HG03139 (cell line): ENCODE measurements around the gene PHKG2.

Experiments used
- ATAC-seq: cut with Tn5 transposase; IDR thresholded peaks from one replicate; pipeline ENCODE4 v1.9.1; 2021; ENCODE audit not compliant: unreplicated experiment

Gene PHKG2

DNA sequence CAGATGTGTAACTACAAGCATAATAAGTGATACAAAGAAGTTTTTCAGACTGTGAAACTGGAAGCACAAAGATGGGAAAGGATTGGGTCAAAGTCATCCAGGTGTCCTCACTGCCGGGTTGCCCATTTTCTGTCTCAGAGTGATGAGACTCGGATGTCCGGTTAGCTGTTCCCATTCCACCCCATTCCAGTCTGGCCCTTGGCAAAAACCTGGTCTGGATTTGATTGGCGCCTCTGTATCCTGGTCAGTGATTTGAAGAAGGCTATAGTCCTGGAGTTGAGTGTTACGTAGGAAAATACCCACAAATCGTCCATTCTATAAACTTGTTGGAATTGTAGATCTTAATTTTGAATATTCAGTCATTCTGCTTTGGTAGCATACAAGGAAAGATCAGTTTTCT lies 19.9 kb upstream of the PHKG2 start:
- no peak for ATAC-seq

DNA sequence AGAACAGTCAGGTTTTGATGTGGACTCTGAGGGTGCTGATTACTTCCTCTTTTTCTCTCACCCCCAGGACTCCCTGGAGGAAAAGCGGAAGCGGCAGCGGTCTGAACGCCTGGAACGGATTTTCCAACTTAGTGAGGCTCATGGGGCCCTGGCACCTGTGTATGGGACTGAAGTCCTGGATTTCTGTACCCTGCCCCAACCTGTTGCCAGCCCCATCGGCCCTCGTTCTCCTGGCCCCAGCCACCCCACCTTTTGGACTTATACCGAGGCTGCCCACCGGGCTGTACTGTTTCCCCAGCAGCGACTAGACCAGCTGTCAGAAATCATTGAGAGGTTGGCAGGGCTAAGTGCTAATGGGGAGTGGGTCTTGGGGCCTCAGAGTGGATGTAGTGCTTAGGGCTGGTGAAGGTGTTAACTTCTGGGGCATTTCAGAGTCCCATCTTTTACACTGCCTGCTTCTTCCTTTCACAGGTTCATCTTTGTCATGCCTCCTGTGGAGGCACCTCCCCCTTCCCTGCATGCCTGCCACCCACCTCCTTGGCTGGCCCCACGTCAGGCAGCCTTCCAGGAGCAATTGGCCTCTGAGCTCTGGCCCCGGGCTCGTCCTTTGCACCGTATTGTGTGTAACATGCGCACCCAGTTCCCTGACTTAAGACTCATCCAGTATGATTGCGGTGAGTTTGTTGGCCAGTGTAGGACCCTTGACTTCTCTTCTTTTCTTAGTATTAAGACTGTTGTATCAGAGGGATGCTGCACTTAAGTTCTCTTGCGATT lies 19.1 kb upstream of the PHKG2 start:
- no peak for ATAC-seq

GRCh38 chr16:30731411-30731810 lies 16.8 kb upstream of the PHKG2 start:
- ATAC-seq: no peak

DNA sequence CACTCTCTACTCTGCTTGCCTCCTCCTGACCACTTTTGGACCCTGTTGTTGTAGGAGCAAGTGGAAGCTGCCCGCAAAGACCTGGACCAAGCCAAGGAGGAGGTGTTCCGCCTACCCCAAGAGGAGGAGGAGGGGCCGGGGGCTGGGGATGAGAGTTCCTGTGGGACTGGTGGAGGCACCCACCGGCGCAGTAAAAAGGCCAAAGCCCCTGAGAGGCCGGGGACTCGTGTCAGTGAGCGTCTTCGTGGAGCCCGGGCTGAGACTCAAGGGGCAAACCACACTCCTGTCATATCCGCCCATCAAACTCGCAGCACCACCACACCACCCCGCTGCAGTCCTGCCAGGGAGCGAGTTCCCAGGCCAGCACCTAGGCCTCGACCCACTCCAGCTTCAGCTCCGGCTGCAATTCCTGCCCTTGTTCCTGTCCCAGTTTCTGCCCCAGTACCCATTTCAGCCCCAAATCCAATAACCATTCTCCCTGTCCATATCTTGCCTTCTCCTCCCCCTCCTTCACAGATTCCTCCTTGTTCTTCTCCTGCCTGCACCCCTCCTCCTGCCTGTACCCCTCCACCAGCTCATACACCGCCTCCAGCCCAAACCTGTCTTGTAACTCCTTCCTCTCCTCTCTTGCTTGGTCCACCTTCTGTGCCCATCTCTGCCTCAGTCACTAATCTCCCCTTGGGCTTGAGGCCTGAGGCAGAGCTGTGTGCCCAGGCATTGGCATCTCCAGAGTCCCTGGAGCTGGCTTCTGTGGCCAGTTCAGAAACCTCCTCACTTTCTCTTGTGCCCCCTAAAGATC lies 11.0 kb upstream of the PHKG2 start:
- ATAC-seq: no peak

DNA sequence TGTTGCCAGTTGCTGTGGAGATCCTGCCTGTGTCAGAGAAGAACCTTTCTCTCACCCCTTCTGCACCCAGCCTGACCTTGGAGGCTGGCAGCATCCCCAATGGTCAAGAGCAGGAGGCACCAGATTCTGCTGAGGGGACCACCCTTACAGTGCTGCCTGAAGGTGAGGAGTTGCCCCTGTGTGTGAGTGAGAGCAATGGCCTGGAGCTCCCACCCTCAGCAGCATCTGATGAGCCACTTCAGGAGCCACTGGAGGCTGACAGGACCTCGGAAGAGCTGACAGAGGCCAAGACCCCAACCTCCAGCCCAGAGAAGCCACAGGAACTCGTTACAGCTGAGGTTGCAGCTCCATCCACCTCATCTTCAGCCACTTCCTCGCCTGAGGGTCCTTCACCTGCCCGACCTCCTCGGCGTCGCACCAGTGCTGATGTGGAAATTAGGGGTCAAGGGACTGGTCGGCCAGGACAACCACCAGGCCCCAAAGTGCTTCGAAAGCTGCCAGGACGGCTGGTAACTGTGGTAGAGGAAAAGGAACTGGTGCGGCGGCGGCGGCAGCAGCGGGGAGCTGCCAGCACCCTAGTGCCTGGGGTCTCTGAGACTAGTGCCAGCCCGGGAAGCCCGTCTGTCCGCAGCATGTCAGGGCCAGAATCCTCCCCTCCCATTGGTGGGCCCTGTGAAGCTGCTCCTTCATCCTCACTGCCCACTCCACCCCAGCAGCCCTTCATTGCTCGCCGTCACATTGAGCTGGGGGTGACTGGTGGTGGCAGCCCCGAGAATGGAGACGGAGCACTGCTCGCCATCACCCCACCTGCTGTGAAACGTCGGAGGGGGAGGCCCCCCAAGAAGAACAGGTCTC lies 10.2 kb upstream of the PHKG2 start:
- no peak for ATAC-seq

GRCh38 chr16:30738984-30739951 lies 9.0 kb upstream of the PHKG2 start:
- ATAC-seq: no peak

GRCh38 chr16:30740364-30741251 lies 7.6 kb upstream of the PHKG2 start:
- ATAC-seq: no peak

DNA sequence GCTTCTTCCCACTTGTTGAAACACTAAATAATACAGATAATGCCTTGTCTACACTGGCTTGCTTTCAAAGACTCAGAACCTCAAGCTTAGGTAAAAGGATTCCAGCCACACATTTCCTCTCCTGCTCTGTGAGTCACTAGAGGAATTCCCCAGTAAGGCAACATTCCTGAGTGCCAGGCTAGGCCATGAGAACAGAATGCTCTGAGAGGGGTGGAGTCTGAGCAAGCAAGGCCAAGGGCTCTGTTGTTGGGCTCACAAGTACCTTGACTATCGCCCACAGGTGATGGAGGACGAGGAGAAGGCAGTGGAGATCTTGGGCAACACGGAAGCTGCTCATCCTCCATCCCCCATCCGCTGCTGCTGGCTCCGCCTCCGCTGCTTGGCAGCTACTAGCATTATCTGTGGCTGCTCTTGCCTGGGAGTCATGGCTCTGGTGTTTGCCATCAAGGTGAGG lies 6.7 kb upstream of the PHKG2 start:
- ATAC-seq: no peak

GRCh38 chr16:30743716-30744115 lies 4.5 kb upstream of the PHKG2 start:
- ATAC-seq: no peak

DNA sequence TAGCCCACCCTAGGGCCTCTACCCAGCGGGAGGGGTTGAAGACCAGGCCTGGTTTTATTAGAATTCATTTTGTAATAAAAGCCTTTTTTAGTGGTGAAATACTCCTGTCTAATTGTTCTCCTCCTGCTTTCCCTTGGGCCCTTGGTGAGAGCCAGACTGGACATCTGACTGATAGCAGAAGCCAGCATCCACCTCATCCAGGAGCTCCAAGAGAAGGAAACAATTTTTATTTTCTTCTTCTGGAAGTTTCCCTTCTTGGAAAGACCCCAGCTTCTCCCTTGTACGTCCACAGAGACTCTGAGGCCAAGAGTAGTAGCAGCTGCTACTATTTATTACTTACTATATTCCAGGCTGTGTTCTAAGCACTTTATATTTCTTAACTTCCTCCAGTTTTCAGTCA lies 4.0 kb upstream of the PHKG2 start:
- ATAC-seq: no peak

GRCh38 chr16:30745082-30745481 lies 3.1 kb upstream of the PHKG2 start:
- no peak for ATAC-seq

GRCh38 chr16:30746638-30747175 lies 1.5 kb upstream of the PHKG2 start:
- no peak for ATAC-seq

- ATAC-seq: no peak
Observed at GRCh38 chr16:30747331-30747730, 894 bp upstream of the PHKG2 start.

- no peak for ATAC-seq
Observed at GRCh38 chr16:30748634-30749445, 615 bp downstream of the PHKG2 start.

DNA sequence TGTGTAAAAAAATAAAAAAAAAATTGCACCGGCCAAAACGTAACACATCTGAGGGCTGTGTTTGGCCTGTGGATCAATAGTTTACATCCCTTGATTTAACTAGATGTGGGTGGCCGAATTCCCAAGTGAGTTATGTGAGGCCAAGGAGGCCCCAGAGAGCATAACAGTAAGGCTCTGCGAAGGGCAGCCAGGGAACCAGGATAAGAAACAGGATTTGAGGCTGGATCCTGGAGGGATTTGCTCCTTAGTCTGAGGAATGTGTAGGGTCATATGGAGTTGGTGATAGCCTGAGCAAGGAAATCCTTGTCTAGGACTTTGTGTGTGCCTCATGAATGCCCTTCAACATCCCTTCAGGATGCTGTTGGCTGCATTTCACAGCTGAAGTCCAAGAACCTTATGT lies 2.0 kb downstream of the PHKG2 start:
- ATAC-seq: no peak

GRCh38 chr16:30750876-30751465 lies 2.7 kb downstream of the PHKG2 start:
- no peak for ATAC-seq

- ATAC-seq: no peak
Observed at GRCh38 chr16:30753596-30753995, 5.4 kb downstream of the PHKG2 start.
